ENCODE results near the gene AGPAT1. TPM values are rescaled to one million over a fixed set of nuclear protein-coding genes. Genes with fewer than 3 reads are reported as not detected.
A peak's percentile ranks its signal among the peaks of the same experiment; 100 is the strongest.
"Not testable (repeated sequence)": the region's sequence is repeated elsewhere in the genome, so short reads cannot be mapped to it uniquely, and the experiment has no call there.

Gene AGPAT1
- 48.6 and 52.8 TPM in 2 replicates for total RNA-seq (2014; rRNA removed; shearing (Covaris generic))

GRCh38 chr6:32175711-32176475 is at the start of gene AGPAT1:
Gene AGPAT1, minus strand, starts transcription at chr6:32176084. Its CDS starts 4,588 bp downstream, at chr6:32171496.
- peak; percentile 93 for DNase-seq (ENCODE audit: low spot score)

GRCh38 chr6:32224696-32225095 is 48.8 kb upstream of the AGPAT1 start:
- no peak for DNase-seq (ENCODE audit: low spot score)

DNA sequence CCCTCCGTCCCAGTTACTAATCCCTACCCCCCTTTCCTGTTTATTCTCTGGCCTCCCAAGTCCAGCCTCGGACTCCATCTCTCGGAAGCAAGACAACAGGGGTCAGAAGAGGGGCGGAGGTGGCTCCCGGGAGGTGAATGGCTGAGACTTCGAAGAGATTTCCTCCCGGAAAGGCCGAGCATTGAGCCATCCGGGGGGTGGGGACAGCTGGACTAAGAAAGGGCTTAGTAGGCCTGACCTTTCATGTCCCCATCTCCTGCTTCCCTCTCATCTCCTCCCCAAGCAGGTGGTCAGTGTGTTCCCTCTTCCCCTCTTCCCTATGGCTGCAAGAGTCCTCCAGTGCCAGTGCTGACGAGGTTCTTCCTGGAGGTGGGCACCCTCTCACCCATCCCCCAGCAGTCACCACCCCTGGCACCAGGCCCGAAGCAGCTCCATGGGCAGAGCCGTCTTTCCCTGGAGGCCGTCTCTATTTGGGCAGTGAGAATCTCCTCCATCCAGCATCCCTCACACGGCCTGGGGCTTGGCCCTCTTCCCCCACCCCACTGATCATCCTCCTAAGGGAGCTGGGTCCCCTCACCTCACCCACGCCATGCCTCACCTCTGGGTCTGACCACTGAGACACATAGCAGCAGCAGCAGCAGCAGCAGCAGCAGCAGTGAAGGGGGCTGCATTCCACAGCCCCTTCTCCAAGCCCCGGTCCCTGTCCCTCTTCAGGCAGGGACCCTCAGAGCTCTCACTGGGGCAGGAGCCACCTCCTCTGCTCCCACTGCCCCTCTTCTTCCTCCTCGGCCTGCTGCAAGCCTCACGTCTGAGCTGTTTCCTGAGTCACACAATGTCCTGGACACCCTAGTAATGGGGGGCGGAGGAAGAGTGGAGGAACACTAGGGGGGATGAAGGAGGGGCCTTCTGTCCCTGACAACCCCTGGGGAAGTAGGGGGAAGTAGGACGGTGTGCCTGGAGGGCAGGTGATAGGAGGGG is 47.7 kb upstream of the AGPAT1 start, which contains the start of gene NOTCH4:
TSS of gene NOTCH4 (minus strand) at position 810 of the 978 bp plus-strand sequence. CDS start at position 671, 139 bp downstream.
- no peak for DNase-seq (ENCODE audit: low spot score)

DNA sequence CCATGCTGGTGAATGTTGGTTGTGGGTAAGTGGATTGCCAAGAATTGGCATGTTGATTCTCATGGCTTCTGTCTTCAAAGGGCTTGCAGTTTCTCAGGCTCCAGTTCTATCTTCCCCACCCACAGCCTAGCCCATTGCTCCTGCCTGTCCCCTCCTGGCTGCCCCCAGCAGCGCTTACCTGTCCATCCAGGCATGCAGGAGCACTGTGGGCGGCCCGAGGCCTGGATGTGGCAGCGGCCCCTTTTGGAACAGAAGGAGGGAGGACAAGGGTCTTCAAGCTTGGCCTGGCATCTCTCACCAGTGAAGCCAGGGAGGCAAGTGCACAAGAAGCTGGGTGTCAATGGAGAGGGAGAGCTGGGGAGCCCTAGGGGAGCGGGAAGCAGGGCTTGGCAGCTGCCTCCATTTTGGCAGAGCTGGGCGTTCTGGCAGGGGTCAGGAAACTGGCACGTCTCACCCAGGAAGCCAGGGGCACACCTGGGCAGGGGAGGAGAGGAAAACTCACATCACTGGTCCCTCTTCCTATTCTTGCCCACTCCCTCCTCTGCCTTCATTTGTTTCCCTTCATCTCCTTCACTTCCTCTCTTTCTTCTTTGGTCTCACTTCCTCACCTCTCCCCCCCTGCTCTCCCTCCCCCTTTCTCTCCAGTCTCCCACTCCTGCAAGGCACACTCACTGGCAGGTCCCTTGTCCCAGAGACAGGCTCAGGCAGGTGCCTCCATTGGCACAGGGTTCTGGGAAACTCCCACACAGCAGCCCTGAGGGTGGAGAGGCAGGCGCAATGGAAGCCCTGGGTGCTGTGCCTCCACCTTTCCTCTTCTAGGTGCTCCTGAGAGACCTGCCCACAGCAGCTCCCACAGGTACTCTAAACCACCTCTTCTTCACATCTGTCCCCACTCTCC is 46.7 kb upstream of the AGPAT1 start:
- DNase-seq (ENCODE audit: low spot score), result no peak

GRCh38 chr6:32220021-32220420 is 44.1 kb upstream of the AGPAT1 start:
- no peak for DNase-seq (ENCODE audit: low spot score)

GRCh38 chr6:32218167-32218566 is 42.3 kb upstream of the AGPAT1 start:
- no peak for DNase-seq (ENCODE audit: low spot score)

- no peak for DNase-seq (ENCODE audit: low spot score)
These were observed 41.1 kb upstream of the AGPAT1 start for GRCh38 chr6:32216998-32217397.

GRCh38 chr6:32216285-32216684 is 40.4 kb upstream of the AGPAT1 start:
- no peak for DNase-seq (ENCODE audit: low spot score)

DNA sequence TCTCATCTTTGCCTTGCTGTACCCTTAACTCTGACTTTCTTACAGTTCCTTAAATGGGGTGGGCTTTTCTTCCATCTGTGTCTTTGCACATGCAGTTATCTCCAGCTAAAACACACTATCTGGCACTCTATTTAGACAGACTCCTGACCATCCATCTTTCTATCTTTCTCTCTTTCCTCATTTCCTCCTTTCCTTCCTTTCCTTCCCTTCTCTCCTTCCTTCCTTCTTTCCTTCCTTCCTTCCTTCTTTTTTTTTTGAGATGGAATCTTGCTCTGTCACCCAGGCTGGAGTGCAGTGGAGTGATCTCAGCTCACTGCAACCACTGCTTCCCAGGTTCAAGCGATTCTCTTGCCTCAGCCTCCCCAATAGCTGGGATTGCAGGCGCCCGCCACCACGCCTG is 39.7 kb upstream of the AGPAT1 start:
- no peak for DNase-seq (ENCODE audit: low spot score)

- DNase-seq (ENCODE audit: low spot score), result no peak
These were observed 38.2 kb upstream of the AGPAT1 start for GRCh38 chr6:32214126-32214525.

DNA sequence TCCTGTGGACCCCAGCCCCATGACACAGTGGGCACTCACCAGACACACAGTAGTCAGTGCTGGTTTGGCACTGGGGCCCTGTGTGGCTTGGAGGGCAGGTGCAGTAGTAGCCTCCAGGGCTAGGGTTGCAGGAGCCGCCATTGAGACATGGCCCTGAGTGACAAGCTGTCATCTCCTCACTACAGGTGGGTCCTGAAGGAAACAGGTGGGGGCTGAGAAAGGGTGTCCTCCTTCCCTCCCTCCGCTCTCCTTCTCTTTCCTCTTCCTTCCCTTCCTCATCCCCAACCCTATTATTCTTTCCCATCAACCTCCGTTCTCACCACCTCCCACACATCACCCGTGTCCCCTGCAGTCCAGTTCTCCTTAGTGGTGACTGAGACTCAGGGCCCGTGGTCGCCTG is 37.8 kb upstream of the AGPAT1 start:
- no peak for DNase-seq (ENCODE audit: low spot score)

DNA sequence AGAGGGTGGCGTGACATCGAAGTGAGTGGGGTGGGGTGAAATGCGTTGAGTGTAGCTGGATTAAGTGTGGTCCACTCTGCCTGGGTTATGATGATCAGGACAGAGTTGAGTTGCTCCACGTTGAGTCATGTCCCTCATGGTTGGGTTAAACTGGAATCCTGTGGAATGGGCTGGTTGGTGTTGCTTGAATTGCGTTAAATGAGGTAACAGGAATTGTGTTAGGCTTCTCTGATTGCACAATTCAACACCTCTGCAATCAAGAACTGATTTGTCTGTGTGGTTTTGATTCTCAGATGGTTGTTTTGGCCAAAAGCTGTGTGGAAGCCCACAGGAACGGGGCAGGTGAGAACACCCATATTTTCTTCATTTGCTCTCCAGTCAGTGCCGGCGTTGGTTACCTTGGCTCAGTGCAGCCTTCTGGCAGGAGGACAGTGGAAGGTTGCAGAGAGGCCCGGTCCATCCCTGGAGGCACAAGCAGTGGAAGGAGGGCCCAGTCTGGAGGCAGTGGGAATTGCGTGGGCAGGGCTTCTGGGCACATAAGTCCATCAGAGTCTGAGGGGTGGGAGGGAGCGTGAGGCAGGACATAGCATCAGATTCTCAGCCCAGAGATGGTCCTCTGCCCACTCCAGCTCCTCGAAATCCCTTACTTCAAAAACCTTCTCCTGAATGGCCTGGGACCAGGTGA is 36.3 kb upstream of the AGPAT1 start:
- DNase-seq (ENCODE audit: low spot score), result no peak

GRCh38 chr6:32211432-32211831 is 35.5 kb upstream of the AGPAT1 start:
- DNase-seq (ENCODE audit: low spot score), result not testable (repeated sequence)

- no peak for DNase-seq (ENCODE audit: low spot score)
These were observed 34.3 kb upstream of the AGPAT1 start for GRCh38 chr6:32210191-32210601.

GRCh38 chr6:32208996-32209395 is 33.1 kb upstream of the AGPAT1 start:
- DNase-seq (ENCODE audit: low spot score), result no peak

GRCh38 chr6:32204268-32204715 is 28.4 kb upstream of the AGPAT1 start:
- DNase-seq (ENCODE audit: low spot score), result no peak

- DNase-seq (ENCODE audit: low spot score), result no peak
These were observed 27.8 kb upstream of the AGPAT1 start for GRCh38 chr6:32203426-32204267.

DNA sequence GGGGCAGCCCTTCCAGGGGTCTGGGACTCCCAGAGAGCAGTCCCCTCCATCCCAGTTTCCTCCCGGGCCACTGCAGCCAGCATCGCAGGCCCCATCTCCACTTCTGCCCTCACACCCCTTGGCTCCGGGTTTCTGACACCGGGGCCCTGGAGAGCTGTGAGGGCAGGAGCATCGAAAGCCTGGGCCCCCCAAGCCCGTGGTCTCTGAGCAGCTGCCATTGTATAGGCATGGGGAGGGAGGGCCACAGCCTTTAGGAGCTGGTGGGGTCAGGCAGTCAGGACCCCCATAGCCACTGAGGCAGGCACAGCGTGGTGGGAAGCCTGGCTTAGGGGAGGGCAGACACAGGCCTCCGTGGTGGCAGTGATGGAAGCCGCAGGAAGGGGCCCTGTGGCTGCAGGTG is 26.3 kb upstream of the AGPAT1 start:
- no peak for DNase-seq (ENCODE audit: low spot score)

GRCh38 chr6:32200711-32201475 is 25.0 kb upstream of the AGPAT1 start:
- no peak for DNase-seq (ENCODE audit: low spot score)
